Muscle of arm (tissue), 12 donors: Measurements from ENCODE around the gene FRAS1. TPM values are rescaled to one million over a fixed set of nuclear protein-coding genes. Genes with fewer than 3 reads are reported as not detected.

Experiments
- DNase-seq: peaks from one replicate; pipeline ENCODE4 v3.0.0-alpha.2; 2013
- polyA plus RNA-seq, 12 donors: library from polyadenylated mRNA; unstranded; fragments of 120-200 nt; gene quantifications; one replicate each; pipeline ENCODE4 v1.2.1, GENCODE V29; 2013; ENCODE audit not compliant: insufficient read length in 12 of 12

Gene FRAS1
- polyA plus RNA-seq, 12 donors = 5.0 to 19.8 (median 8.0) TPM; not detected in 1

DNA sequence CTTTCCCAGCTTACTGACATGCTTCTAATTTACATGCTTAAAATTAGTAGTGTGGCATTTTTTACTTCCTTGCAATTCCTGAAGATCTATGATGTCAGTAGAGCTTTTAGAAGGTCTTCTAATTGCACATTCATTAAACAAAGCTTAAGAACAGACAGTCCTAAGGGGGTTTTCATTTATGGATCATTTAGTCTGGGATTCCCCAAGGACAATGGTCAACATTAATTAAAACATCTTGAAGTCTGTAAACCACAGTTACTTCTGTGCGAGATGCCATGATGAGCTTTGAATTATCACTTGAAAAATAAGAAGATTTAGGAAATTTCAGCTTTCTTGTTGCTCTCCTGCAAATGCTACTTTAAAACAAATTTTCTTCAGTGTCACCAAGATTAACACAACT is 514.7 kb downstream of the FRAS1 start:
- no peak for DNase-seq

- no peak for DNase-seq
Measured at GRCh38 chr4:78578674-78579425, 521.7 kb downstream of the FRAS1 start.

DNA sequence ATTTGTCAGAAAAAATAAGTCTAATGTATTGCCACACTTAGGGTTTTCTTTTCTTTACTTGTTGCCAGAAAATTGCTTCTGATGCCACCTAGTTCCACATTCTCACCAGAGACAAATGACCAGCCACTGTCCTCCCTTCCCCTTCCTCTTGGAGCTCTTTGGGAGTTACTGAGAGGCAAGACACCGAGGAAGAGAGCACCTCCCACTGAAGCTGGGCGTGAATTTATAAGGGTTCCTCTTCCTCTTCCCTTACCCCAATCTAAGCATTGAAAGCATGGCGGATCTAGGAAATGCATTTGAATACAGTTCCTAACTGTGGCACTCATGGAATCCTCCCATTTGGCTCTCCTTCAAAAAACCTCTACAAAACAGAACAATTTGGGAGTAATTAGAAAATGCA is 524.5 kb downstream of the FRAS1 start:
- DNase-seq = no peak

GRCh38 chr4:78584863-78585547 is 527.9 kb downstream of the FRAS1 start:
- DNase-seq = no peak

GRCh38 chr4:78585633-78586032 is 528.5 kb downstream of the FRAS1 start:
- DNase-seq = no peak

GRCh38 chr4:78588894-78589545 is 531.9 kb downstream of the FRAS1 start:
- DNase-seq = no peak

DNA sequence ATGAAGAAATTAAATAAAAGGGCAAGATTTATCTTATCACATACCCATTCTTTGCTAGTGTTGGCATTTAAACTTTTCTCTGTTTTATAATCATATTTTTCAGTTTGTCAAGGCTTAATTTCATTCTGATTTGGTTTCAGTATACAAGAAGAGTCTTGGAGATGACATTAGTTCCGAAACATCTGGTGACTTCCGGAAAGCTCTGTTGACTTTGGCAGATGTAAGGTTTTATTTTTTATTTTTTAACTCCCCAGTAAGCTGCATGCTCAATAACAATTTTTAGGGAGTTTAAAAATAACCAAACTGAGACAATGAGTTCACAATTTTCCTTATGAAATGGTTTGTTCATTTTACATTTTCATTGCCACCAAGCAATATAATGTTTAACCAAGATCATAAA is 534.3 kb downstream of the FRAS1 start:
- DNase-seq = peak; percentile 37

- DNase-seq = no peak
Measured at GRCh38 chr4:78592088-78592783, 535.1 kb downstream of the FRAS1 start.

Other genes with a start within 250 kb of the FRAS1 start
- 10 to 100 TPM in 11 of 12 donors, not detected in 1; 29.5 to 39.6 (median 36.3) TPM for gene CNOT6L, start 238.0 kb upstream of the FRAS1 start, polyA plus RNA-seq
- 100 to 1,000 TPM in 1 of 12 donors, 10 to 100 TPM in 10, not detected in 1; 45.6 to 113 (median 72.3) TPM for gene MRPL1, start 194.5 kb upstream of the FRAS1 start, polyA plus RNA-seq